GM21619 (cell line): ENCODE measurements around the gene LRRN4CL.
"Not testable (repeated sequence)": the region's sequence is repeated elsewhere in the genome, so short reads cannot be mapped to it uniquely, and the experiment has no call there.

Source experiments
- ATAC-seq: cut with Tn5 transposase; IDR thresholded peaks from one replicate; pipeline ENCODE4 v1.9.1; 2021; ENCODE audit not compliant: unreplicated experiment

Gene LRRN4CL

DNA sequence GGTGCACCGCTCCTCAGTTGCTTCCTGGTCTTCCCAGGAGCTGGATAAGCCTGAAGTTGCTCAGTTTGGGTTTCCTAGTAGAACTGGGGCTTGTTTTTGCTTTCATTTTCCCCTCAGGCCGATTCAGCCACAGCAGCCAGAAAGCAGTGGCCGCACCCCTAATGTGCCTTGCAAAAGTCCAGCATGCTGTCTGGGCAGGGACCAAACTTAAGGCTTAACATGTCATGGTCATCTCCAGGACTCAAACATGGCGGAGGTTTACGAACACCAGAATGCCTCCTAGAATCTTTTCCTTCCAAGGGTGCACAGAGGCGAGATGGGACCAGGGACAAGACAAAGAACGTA lies 20.6 kb upstream of the LRRN4CL start:
- no peak for ATAC-seq

DNA sequence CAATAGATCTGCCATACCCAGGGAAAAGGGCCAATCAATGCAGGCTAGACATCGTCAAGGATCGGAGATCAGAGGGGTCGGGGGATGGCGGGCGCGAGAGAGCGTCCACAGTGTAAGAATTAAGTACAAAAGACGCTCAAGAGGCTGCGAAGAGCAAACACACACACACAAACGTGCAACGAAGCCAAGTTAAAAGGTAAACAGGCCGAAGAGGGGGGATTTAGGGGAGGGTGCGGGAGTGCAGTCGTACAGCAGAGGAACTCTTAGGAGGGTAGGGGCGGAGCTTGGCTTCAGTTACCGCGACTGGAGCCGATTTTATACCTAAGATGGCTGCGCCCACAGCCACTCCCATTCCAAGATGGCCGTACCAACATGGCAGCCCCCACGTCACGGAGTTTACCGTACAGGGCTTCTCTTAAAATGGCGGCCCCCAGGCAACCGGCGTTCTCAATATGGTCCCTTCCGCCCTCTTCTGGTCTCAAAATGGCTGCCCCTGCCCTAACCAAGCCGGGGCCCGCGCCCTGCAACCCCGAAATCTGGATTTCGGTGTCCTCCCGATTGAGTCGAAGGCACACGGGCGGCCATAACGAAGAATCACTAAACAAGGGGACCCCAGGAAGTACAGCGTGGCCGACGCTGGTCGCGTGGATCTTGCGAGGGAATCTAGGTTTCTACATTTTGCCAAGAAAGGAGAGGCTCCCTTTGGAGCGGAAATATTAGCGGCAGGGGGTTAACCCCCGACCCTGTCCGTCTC lies 20.1 kb upstream of the LRRN4CL start:
- peak; percentile 62 for ATAC-seq

DNA sequence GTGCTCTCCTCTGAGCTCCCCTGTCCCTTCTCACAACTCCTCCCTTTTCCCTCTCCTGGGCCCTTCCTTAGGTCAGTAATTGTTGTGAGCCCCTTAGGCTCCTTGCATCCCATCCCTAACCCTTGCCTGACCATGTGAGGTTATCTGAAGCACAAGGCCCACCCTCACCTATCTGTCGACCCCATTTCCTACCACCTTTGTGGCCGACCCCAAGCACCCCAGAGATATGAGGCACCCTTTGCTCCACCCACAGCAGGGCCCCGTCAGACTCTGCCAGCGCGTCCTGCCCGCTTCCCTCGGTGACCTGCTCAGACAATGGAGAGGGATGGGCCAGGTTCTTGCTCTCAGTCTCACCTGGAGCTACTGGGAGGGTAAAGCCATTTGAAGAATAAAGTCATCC lies 19.5 kb upstream of the LRRN4CL start:
- no peak for ATAC-seq

DNA sequence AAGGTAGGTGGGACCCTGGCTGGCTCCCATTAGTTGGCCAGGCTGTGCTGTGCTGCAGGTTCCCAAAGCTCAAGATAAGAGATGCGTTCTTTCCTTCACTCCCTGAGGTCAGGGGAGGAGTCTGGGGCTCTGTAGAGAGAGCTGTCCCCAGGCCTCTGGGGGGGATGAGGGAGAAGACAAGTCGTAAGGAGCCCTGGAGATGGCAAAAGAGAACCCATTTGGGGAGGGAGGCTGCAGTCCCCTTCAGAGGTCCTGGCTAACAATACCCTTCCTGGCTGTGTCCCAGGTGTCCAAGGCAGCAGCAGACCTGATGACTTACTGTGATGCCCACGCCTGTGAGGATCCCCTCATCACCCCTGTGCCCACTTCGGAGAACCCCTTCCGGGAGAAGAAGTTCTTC lies 19.1 kb upstream of the LRRN4CL start:
- no peak for ATAC-seq

DNA sequence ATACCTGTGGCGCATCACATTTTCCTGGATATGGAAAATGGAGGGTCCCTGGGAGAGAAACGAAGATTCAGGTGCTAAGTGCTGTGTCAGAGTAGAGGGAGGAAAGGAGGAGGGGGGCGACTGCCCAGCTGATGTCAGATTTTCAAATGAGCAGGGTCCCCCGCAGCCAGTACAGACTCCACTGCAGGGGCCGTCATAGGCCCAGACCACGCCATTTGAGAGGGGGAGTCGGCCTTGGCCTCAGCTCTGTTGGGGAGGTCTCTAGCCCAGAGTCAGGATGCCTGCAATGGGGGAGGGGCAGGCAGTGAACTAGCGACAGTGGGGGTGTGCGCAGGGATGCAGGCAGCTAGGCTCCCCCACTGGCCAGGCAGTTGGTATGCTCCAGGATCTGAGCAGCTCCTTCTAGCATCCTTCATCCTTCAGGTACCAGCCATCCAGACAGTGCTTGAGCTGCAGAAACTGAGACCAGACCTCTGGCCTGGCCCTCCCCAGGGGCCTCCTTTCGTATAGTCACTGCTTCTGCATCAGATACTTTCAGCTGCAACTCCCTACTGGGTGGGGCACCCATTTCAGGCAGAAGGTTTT lies 18.0 kb upstream of the LRRN4CL start, which contains the start of the genes BSCL2 and GNG3:
TSS of gene BSCL2 (minus strand) at position 148 of the 585 bp plus-strand sequence. CDS start 229 bp downstream, outside the sequence.
TSS of gene GNG3 (plus strand) at position 400 of the 585 bp plus-strand sequence. CDS start 620 bp downstream, outside the sequence.
- ATAC-seq = no peak

DNA sequence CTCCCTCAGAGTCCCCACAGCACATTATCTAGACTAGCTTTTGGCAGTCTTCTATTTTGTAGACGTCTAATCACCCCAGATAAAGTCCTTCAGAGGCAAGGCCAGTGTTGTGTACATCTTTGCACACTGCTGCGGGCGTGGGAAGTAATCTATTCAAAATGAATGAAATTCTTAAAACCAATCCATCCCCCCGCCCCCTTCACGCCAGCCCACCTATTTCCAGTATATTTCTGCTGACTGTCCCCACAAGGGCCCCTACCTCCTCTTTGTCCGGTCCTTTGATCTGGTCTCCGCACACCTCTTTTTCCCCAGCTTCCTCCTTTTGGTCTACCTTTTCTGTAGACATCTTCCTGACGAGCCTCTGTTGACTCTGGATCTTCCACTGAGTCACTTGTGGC lies 17.5 kb upstream of the LRRN4CL start:
- ATAC-seq = no peak

DNA sequence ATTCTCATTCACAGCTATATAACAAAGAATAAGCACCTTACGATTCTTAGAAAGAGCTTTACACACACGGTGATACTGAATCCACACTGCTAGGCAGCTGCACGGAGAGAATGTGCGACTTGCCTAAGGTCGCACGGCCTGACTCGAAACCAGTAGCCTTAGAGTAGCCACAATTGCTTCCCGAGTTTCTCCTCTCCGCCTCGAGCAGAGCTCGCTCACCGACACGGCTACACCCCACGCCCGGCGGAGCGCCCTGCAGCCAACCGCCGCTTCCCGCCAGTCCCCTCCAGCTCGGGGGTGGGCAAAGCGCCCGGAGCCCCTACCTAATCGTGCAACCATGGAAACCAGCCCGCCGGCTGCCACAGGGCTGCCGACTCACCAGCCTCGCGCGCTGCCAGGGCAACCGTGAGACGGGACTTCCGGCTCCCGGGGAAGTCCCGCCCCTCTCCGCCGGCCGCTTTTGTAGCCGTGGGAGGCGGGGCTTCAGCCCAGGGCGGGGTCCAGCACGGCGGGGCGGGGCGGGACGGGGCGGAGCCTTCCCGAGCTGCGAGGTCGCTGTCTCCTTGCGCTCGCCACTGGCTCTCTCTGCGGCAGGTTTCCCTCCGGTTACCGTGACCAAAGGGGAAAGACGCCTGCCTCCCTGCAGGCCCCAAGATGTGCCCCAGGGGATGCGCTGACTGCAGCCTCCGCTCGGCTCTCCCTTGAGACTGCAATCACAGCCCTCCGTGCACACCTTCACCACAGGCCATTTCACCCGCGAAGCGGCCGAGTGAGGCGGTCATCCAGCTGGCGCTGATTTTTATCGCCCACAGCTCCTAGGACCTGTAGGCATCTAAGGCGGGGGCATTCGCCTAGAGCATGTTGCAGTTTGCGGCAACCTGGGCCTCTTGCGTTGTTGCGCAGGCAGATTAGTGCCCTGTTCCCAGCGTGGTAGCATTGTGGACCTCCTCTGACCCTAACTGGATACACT lies 16.8 kb upstream of the LRRN4CL start:
- ATAC-seq = peak; percentile 46

DNA sequence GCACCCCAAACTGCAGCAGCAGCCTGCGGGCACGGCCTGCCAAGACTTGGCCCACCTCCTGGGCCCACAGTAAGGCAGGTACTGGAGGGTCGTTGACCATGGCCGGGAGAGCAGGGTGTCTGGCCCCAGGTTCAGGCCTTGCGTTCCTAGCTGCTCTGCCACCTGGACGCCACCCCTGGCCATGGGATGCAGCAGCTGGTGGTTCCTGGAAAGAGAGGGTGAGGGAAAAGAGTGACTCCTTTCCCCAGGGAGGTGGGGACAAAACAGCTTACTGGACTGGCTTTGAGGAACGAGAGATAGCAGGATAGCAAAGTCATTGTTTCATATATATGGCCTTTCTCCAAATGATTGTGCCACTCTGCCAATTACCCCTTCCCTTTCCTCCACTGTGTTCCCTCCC lies 16.1 kb upstream of the LRRN4CL start:
- no peak for ATAC-seq

DNA sequence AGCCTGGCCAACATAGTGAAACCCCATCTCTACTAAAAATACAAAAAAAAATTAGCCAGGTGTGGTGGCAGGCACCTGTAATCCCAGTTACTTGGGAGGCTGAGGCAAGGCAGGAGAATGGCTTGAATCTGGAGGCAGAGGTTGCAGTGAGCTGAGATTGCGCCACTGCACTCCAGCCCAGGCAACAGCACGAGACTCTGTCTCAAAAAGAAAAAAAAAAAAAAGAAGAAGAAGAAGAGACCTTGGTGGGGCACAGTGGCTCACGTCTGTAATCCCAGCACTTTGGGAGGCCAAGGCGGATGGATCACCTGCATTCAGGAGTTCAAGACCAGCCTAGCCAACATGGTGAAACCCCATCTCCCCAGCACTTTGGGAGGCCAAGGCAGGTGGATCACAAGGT lies 14.6 kb upstream of the LRRN4CL start:
- not testable (repeated sequence) for ATAC-seq

DNA sequence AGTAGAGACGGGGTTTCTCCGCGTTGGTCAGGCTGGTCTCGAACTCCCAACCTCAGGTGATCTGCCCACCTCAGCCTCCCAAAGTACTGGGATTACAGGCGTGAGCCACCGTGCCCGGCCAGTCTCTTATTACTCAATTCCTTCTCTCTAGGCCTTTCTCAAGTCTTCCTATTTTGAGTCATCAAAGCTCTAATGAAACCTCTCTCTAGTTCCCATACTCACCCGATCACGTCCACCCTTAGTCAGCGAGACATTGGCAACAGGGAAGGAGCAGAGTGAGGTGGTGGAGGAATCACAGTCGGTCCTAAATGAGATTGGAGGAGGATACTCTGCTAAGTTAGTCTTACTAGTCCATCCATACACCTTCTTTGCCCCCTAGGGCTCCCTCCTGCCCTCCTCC lies 12.9 kb upstream of the LRRN4CL start:
- no peak for ATAC-seq

DNA sequence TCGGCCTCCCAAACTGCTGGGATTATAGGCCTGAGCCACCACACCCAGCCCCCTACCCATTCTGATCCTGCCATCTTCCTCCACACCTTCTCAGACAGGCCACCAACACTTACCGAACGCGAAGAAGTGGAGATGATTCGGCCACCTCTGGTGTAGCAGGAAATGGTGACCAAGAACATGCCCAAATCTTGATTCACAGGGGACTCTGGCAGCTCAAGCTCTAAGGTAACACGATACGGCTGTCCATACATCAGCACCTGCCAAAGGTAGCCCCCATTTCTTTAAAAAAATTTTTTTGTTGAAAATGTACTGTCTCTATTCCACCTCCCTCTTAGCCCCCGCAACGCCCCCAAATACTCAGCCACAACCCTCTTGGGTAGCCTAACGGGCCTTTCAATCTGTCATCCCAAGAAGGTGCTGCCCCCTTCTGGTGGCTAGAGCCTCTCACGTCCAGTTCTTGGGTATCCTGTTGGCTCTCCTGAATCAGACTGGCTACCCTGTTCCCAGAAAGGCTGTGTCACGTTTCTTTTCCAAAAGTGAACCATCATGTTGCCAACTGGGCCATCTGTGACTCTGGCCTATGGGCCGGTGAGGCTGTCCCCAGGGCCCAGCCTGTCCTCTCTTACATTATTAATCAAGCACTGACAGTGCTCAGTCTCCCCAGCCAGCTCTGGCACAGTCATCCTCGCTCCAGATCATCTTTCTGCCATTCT lies 5.3 kb upstream of the LRRN4CL start:
- no peak for ATAC-seq

DNA sequence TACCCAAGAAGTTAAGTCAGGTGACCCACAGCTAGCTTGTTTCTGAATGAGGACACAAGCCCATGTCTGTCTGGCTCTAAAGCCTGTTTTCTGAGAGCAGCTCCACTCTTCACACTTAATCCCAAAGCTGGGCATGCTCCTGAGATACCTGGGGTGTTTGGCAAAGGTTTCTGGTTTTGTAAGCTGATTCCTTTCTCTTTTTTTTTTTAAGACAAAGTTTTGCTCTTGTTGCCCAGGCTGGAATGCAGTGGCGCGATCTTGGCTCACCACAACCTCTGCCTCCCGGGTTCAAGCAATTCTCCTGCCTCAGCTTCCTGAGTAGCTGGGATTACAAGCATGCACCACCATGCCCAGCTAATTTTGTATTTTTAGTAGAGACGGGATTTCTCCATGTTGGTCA lies 4.3 kb upstream of the LRRN4CL start:
- ATAC-seq = not testable (repeated sequence)

DNA sequence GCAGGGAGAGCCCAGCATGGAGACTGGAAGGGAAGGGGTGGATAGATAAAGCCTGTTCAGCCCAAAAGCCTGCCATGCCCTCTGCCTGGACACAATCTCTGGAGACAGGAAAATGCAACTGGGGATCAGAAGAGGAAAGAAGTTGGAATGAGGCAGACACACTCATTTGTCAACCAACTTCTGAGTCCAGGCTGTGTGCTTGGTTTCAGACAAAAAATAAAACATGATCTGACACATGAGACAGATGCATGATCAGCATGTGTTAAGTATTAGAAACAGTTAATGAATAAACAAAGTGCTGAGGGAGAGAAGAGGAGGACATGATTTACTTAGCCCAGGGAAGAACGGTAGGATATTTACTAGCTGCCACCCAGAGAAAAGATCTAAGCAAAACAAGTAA lies 839 bp downstream of the LRRN4CL start:
- ATAC-seq = no peak

DNA sequence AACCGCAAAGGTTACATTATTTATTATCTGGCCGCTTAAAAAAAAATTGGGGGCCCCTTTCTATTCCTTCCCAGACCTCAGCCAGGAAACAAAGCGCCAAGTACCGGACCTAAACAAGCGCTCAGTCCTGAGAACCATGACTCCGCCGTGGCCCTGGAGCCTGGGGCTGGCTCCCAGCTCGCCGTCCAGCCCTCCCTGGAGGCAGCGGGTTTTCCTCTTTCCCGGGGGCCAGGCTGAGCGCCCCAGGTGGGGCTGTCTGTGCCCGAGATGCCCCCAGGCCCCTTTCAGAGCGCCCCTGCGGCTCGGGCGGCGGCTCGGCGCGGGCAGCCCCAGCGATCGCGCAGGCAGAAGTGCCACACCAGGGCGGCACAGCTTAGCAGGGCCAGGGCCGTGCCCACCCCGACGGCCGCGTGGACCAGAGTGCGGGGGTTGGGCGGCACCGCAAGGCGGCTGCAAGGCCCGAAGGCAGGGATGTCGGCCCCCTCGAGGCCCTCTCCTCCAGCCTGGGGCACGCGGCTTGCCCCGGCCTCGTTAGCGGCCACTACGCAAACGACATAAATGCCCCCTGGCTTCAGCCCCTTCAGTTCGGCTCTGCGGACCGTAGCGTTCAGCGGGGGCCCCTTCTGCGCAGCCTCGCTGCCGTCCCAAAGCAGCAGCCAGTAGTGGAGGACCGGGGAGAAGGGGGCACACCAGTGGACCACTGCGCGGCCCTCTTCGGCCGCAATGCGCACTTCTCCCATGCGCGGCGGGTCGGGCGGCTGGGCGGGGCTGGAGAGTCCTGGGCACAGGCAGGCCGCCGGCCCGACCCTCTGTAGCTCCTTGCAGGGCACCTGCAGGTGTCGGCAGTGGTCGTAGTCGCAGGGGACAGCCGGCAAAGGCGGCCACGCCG lies 1.6 kb downstream of the LRRN4CL start:
- ATAC-seq = no peak

DNA sequence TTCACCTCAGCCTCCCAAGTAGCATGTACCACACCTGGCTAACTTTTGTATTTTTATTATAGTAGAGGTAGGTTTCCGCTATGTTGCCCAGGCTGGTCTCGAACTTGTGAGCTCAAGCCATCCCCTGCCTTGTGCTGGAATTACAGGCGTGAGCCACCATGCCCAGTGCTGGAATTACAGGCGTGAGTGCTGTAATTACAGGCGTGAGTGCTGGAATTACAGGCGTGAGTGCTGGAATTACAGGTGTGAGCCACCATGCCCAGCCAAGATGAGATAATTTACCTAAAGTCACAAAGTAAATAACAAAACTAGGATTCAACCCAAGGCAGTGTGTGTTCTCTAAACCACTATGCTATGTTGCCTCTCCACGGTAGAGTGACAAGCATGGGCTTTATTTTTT lies 6.8 kb downstream of the LRRN4CL start:
- ATAC-seq = no peak

DNA sequence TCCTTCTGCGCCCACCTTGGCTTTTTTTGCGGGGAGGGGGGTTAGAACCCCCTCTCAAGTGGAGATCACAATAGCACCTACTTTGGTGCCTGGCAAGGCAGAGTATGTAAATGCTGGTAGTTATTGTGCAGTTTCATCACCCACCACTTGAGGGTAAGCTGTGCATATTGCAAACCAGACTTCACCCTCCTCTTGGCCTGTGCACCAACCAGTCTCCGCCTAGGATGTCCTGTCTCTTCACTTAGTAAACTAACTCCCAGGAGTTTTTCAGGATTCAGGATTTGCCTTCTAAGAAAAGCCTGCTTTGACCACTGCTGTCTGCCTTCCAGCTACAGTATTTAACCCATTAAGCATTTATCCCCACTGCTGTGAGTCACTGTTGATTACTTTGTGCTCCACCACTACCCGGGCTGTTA lies 8.5 kb downstream of the LRRN4CL start:
- ATAC-seq = peak; percentile 56

DNA sequence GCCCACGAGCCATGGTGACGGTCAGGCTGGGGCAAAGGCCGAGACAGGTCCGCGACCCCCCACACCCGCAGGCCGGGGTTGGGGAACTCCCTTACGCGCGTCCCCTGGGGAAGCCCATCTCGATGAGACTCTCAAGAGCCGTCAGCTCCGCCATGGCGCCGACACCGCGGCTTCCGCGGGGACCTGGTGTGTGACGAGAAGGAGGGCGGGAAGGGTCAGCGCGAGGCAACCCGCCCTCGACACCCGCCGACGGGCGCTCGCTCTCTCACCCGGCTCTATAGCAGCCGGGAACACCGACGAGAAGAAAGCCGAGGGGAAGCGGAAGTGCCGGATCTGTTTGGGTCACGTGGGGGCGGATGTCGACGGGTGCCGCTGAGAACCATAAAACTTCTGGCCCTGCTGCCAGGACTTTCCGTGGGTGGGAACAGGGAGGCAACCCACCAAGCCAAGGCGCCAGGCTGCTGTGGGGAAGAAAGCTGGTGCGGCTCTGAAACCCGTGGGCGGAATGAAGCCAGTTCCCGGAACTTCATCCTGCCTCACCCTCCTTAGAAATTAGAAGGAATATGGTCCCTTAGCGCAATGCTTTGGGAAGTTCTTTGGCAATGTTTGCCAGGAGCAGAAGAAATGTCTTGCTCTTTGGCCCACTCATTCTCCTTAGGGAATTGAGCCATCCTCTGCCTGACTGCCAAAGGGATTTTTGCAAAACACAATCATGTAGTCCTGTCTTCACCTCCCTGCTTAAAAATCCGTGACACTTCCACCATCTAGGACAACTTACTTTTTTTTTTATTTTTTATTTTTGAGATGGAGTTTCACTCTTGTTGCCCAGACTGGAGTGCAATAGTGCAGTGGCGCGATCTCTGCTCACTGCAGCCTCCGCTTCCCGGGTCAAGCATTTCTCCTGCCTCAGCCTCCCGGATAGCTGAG lies 10.3 kb downstream of the LRRN4CL start, which contains the start of gene UBXN1:
TSS of gene UBXN1 (minus strand) at position 304 of the 927 bp plus-strand sequence. CDS start at position 154, 150 bp downstream.
- ATAC-seq = peak; percentile 63

DNA sequence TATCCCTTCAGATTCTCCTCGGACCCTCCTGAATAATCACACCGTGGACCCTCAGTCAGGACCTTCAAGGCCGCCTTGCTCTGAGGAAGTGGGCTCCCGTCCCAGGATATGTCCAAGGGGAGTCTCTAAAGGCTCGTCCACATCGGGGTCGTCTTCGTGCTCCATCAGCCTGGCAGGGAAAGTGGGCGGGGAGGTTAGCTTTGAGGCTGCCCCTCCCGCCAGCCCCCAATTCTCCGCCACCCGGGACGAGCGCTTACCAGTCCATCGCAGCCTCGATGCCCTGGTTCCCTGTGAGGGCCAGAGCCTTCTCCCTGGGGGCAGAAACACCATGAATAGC lies 10.9 kb downstream of the LRRN4CL start:
- ATAC-seq = no peak

DNA sequence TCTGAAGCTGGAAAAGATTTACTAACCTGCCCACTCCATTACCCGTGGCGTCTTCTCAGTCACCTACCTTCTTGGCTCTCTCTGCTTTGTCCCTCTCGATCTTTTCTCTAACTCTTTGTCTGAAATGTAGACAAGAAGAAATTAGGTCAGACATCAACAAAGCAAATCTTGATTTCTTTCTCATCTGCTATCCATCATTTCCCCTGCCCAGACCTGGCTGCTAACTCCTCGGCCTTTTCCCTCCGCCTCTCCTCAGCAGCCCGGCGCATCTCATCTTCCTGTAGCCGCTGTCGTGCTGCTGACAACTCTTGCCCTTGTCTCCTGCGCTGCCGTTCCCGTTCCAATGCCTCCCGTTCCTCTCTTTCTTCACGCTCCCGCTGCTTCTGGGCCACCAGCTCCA lies 11.6 kb downstream of the LRRN4CL start:
- ATAC-seq = no peak
